Naive thymus-derived CD8-positive, alpha-beta T cell (primary cell): ENCODE data around the gene MBTPS1. TPM values are rescaled to one million over a fixed set of nuclear protein-coding genes. Genes with fewer than 3 reads are reported as not detected.
"Not testable (repeated sequence)": the region's sequence is repeated elsewhere in the genome, so short reads cannot be mapped to it uniquely, and the experiment has no call there.

Experiments
- ATAC-seq, 2 donors: fragments of 150-1000 bp; cut with Tn5 transposase in 1 of 2; sonication (Bioruptor Pico), chemical (Tn5 transposase) in 1 of 2; 1 replicate in 1 of 2; 2 replicates in 1 of 2; pipeline ENCODE4 v1.10.0; 2021; ENCODE audit warnings: mild to moderate bottlenecking in 2 of 2, moderate library complexity in 2 of 2
- POLR2A ChIA-PET: fragments of 350-600 bp; sonication (Branson Sonifier 250); formaldehyde crosslinking; loops from one replicate; lab custom pipeline; 2021; ENCODE audit warnings: antibody characterized with exemption; lab: Charles Lee
- DNase-seq, 10 donors: peaks; one replicate each; pipeline versions ENCODE4 v3.0.0 to v3.0.0-alpha.2; 2020 to 2022
- H3K27ac Mint-ChIP-seq, 10 donors: one replicate each; pipeline ENCODE4 v1.8.0; 2020 to 2022; ENCODE audit warnings: mild to moderate bottlenecking in 10 of 10, mixed read lengths in 10 of 10, moderate library complexity in 4 of 10, inconsistent platforms in 1 of 10
- H3K27me3 Mint-ChIP-seq, 5 donors: one replicate each; pipeline ENCODE4 v1.8.0; 2021 to 2022; ENCODE audit warnings: mixed read lengths in 5 of 5
- H3K36me3 Mint-ChIP-seq, 3 donors: one replicate each; pipeline ENCODE4 v1.8.0; 2020 to 2022; ENCODE audit warnings: mixed read lengths in 3 of 3, mild to moderate bottlenecking in 2 of 3, inconsistent platforms in 1 of 3
- H3K4me1 Mint-ChIP-seq, 4 donors: one replicate each; pipeline ENCODE4 v1.8.0; 2021 to 2022; ENCODE audit warnings: mixed read lengths in 4 of 4
- H3K4me3 Mint-ChIP-seq, 10 donors: one replicate each; pipeline ENCODE4 v1.8.0; 2020 to 2022; ENCODE audit warnings: mild to moderate bottlenecking in 10 of 10, mixed read lengths in 10 of 10, moderate library complexity in 6 of 10, inconsistent platforms in 1 of 10
- H3K9me3 Mint-ChIP-seq, 9 donors: one replicate each; pipeline ENCODE4 v1.8.0; 2020 to 2022; ENCODE audit warnings: mixed read lengths in 9 of 9, mild to moderate bottlenecking in 3 of 9, inconsistent platforms in 1 of 9, moderate library complexity in 1 of 9
- polyA plus RNA-seq, 3 donors: library from polyadenylated mRNA; unstranded; fragments of 300-500 nt; fragmentation: Illumina TruSeq; gene quantifications; one replicate each; pipeline ENCODE4 v1.2.3, GENCODE V29; 2021
- total RNA-seq, 8 experiments: library from RNA in 2 of 8; stranded (reverse) in 2 of 8; gene quantifications; one replicate each; pipeline ENCODE4 v1.2.3 and lab custom pipeline; 2021 to 2026

MBTPS1 gene
- total and polyA plus RNA-seq, 5 experiments from 2014 or later = 50.9 to 150 (median 71.4) TPM

DNA sequence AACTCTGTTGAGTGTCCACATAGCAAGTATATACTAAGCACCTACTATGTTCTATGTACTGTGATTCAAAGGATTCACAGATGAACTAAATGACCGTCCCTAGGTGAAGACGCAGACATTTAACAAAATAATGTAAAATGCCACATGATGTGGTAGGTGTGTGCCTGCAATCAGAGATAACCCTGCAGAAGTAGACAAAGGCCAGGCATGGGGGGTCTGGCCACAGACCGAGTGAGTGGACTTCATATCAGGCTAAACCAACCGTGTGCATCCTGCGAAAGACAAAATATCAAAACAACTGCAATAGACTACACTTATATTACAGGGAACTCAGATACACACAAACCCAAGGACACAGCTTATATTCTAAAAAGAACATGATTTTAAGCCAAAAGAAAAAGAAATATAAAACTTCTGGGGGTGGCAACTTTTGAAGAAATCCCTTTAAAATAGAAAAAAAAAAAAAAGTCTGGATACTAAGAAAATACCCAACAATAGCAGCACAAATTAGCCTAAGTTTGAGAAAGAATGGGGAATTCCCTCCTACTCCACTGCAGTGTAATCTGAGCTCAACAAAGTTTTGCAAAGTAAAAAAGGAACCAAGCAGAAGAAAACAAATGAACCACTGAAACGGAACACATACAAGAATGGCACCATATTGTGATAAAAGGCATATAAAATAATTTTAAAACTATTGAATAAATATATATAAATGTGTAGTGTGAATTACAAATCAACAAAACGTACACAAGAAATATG, 16.0 kb upstream of the MBTPS1 start:
- DNase-seq (no peak), ATAC-seq (no peak)
- POLR2A ChIA-PET = interaction anchor here (1.1 to 1.6 kb wide), 2 partner anchors 12 to 16 kb away, joined by 3 to 5 read pairs; partner anchors contain the start of genes DNAAF1, HSDL1 and MBTPS1
- peaks cover 16 to 25% (median 21%) of the 10 kb centered on the region in 4 donors for H3K4me1 Mint-ChIP-seq
- peaks cover 0 to 39% (median 9%) of the 10 kb centered on the region in 3 donors for H3K36me3 Mint-ChIP-seq
- H3K9me3 Mint-ChIP-seq = no peaks in the 10 kb centered on the region
- no peaks in the 10 kb centered on the region for H3K27me3 Mint-ChIP-seq
- H3K27ac Mint-ChIP-seq = no peak overlapping the region
- no peak overlapping the region for H3K4me3 Mint-ChIP-seq

DNA sequence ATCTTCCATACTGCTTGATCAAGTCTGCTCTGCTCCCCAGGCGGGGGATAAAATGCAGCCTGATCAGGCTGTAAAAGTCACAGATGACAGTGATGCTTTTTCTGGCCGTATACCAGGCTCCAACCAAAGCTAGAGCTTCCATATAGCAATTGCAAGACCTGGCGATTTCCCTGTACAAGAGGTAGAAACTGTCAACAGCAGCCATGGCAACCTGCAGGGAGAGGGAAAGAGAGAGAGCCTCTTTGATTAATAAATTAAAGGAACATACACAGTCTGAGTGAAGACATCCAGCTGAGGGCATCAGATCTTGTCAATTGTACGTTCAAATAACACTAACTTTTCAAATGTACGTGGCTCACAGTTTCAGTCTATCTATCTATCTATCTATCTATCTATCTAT, 14.4 kb upstream of the MBTPS1 start:
- Mint-ChIP-seq H3K27me3 (no peaks in the 10 kb centered on the region), H3K4me1 (peaks cover 6 to 18% (median 11%) of the 10 kb centered on the region in 4 donors), H3K9me3 (no peaks in the 10 kb centered on the region), H3K4me3 (no peak overlapping the region), H3K36me3 (peaks cover 0 to 50% (median 16%) of the 10 kb centered on the region in 3 donors), H3K27ac (no peak overlapping the region)
- no peak for DNase-seq
- ATAC-seq = no peak
- POLR2A ChIA-PET = interaction anchor here (1.6 kb wide), 1 partner anchor 14 kb away, joined by 3 read pairs; the partner anchor contains the start of genes DNAAF1 and HSDL1

DNA sequence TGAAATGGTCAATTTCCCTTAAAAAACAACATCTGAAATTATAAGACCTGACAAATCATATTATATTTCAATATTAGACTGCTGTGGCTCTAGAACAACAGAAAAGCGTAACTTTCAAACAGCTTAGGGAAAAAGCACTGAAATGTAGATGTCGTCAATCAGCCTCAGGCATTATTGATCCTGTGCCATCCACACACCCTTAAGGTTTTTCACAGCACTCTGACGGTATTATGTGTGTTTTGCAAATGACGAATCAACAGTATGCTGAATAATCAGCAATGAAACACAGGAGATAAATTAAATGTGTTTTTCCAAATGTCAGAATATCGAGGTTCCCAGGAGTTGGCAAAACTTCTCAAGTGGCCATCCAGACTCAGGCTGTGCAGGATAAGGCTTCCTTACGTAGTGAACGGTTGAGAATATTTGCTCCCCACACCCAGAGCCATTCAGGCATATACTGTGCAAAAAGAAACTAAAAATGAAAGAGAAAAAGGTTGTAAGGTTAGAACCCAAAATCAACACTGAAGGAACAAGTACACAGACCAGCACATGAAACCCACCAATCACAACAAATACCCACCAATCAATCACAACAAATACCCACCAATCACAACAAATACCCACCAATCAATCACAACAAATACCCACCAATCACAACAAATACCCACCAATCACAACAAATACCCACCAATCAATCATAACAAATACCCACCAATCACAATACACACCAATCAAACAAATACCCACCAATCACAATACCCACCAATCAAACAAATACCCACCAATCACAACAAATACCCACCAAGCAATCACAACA, 7.7 kb upstream of the MBTPS1 start:
- no peak for DNase-seq
- peaks cover 0 to 4% (median 1%) of the 10 kb centered on the region in 4 donors for H3K4me1 Mint-ChIP-seq
- no peaks in the 10 kb centered on the region for H3K9me3 Mint-ChIP-seq
- POLR2A ChIA-PET = no interaction called here
- H3K4me3 Mint-ChIP-seq = no peak overlapping the region
- no peak overlapping the region for H3K27ac Mint-ChIP-seq
- H3K27me3 Mint-ChIP-seq = no peaks in the 10 kb centered on the region
- no peak for ATAC-seq
- H3K36me3 Mint-ChIP-seq = peaks cover 0 to 52% (median 8%) of the 10 kb centered on the region in 3 donors

DNA sequence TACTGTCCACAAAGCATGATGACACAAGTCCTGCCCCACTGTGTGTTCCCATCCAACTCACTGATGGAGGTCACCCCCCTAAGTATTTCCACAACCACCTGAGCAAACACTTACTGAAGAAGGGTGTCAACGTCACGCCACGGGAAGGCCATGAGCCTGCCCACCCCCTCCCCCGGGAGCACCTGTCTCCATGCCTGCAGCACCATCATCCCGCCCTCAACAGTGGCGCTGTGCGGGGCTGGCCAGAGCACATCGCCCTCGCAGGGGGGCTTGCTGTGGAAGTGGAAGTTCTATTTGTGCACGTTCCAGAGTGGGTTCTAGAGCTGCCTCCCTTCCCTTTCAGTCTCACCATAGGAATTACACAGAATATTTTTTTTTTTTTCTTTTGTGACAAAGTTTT, 4.3 kb upstream of the MBTPS1 start:
- H3K4me3 Mint-ChIP-seq = peak overlapping the region in 1 of 10 donors; percentile 10
- H3K4me1 Mint-ChIP-seq = peaks cover 8 to 14% (median 9%) of the 10 kb centered on the region in 4 donors
- H3K27ac Mint-ChIP-seq = no peak overlapping the region
- ATAC-seq (no peak), DNase-seq (no peak)
- POLR2A ChIA-PET = no interaction called here
- no peaks in the 10 kb centered on the region for H3K27me3 Mint-ChIP-seq
- peaks cover 0 to 25% (median 0%) of the 10 kb centered on the region in 3 donors for H3K36me3 Mint-ChIP-seq
- H3K9me3 Mint-ChIP-seq = no peaks in the 10 kb centered on the region

DNA sequence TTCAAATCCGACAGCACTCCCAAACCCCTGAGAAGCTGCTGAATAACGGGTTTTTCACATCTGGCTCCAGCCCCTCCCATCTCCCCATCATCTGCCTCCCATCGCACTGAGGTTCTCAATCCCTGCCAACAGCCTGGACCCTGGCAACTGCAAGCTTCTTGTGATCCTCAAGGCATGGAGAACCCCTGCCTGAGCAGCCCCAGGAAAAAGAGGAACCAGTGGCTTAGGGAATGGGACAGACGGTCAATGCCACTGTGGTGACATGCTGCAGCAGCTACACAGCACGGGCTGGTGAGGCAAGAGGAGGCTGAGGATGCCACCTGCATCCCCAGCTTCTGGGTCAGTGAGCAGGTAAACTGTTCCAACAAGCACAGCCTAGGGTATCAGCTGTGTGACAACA, 3.3 kb upstream of the MBTPS1 start:
- DNase-seq (no peak), ATAC-seq (no peak)
- H3K4me3 Mint-ChIP-seq = no peak overlapping the region
- POLR2A ChIA-PET = no interaction called here
- H3K4me1 Mint-ChIP-seq = peaks cover 4 to 24% (median 19%) of the 10 kb centered on the region in 4 donors
- no peaks in the 10 kb centered on the region for H3K27me3 Mint-ChIP-seq
- peaks cover 0 to 17% (median 0%) of the 10 kb centered on the region in 3 donors for H3K36me3 Mint-ChIP-seq
- H3K9me3 Mint-ChIP-seq = no peaks in the 10 kb centered on the region
- peak overlapping the region in 1 of 10 donors; percentile 30 for H3K27ac Mint-ChIP-seq

DNA sequence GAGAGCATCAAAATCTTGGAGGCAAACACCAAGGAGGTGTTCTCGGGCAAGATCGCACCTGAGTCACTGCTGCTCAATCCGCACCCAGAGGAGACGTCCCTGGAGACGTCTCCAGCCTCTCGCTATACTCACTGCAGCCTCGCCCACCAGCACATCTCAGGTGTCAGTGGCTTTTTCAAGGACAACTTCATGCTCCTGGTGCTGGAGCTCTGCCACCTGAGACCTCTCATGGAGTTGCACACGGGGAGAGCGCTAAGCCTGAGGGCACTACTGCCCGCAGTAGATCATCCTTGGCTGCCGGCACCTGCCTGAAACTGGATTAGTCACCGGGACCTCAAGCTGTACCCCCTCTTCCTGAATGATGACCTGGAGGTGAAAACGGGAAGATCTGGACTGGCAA, 2.6 kb upstream of the MBTPS1 start:
- H3K36me3 Mint-ChIP-seq = peaks cover 0 to 17% (median 0%) of the 10 kb centered on the region in 3 donors
- DNase-seq = no peak
- H3K9me3 Mint-ChIP-seq = no peaks in the 10 kb centered on the region
- ATAC-seq = no peak
- peak overlapping the region in 2 of 10 donors; percentile 30 to 63 for H3K27ac Mint-ChIP-seq
- H3K4me3 Mint-ChIP-seq = no peak overlapping the region
- H3K27me3 Mint-ChIP-seq = no peaks in the 10 kb centered on the region
- POLR2A ChIA-PET = no interaction called here
- H3K4me1 Mint-ChIP-seq = peaks cover 5 to 28% (median 23%) of the 10 kb centered on the region in 4 donors

DNA sequence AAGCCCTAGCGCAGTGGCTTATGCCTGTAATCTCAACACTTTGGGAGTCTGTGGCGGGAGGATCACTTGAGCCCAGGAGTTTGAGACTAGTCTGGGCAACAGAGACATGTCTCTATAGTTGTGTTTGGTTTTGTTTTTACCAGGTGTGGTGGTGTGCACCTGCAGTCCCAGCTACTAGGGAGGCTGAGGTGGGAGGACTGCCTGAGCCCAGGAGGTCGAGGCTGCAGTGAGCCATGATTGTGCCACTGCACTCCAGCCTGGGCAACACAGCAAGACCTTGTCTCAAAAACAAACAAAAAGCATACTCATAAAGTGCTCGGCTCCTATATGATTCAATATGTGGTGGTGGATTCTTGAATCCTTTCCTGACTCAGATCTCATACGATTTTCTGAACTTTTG, 1.6 kb upstream of the MBTPS1 start:
- Mint-ChIP-seq H3K36me3 (peaks cover 0 to 14% (median 0%) of the 10 kb centered on the region in 3 donors), H3K4me3 (peak overlapping the region in 9 of 10 donors; percentile 30 to 90 (median 56)), H3K27ac (peak overlapping the region in 4 of 10 donors; percentile 18 to 81 (median 26)), H3K4me1 (peaks cover 7 to 33% (median 26%) of the 10 kb centered on the region in 4 donors)
- POLR2A ChIA-PET = interaction anchor here (0.6 kb wide), 1 partner anchor 27 kb away, joined by 3 read pairs; the partner anchor contains the start of genes DNAAF1 and HSDL1
- not testable (repeated sequence) for H3K9me3 Mint-ChIP-seq, DNase-seq, H3K27me3 Mint-ChIP-seq, ATAC-seq

DNA sequence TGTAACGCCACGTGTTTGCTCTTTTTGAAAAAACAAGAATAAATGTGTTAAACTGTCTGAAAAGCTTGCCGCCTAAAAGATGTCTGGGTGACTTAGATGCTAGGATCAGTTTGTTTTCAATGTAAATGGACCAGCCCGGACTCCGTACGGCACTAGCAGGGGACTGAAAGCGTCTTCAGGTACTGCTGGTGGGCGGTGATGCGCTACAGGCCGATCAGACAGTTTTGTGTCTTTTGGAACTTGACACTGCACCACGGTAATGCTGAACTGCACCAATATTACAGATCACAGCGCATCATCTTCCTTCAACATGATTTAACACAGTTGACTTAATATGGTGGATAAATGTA, 727 bp upstream of the MBTPS1 start:
- Mint-ChIP-seq H3K27me3 (no peaks in the 10 kb centered on the region), H3K4me1 (peaks cover 7 to 36% (median 26%) of the 10 kb centered on the region in 4 donors), H3K9me3 (no peaks in the 10 kb centered on the region), H3K27ac (peak overlapping the region; percentile 87 to 95 (median 94)), H3K4me3 (peak overlapping the region; percentile 87 to 98 (median 94)), H3K36me3 (peaks cover 0 to 8% (median 0%) of the 10 kb centered on the region in 3 donors)
- ATAC-seq (peak in 1 of 2 donors; percentile 3), DNase-seq (peak; percentile 13 to 74 (median 43))
- POLR2A ChIA-PET = interaction anchor here (0.6 to 2.6 kb wide), 15 partner anchors 10 to 536 kb away, joined by 3 to 40 read pairs (median 5); partner anchors contain the start of genes DNAAF1, HSBP1, HSDL1 and TAF1C

DNA sequence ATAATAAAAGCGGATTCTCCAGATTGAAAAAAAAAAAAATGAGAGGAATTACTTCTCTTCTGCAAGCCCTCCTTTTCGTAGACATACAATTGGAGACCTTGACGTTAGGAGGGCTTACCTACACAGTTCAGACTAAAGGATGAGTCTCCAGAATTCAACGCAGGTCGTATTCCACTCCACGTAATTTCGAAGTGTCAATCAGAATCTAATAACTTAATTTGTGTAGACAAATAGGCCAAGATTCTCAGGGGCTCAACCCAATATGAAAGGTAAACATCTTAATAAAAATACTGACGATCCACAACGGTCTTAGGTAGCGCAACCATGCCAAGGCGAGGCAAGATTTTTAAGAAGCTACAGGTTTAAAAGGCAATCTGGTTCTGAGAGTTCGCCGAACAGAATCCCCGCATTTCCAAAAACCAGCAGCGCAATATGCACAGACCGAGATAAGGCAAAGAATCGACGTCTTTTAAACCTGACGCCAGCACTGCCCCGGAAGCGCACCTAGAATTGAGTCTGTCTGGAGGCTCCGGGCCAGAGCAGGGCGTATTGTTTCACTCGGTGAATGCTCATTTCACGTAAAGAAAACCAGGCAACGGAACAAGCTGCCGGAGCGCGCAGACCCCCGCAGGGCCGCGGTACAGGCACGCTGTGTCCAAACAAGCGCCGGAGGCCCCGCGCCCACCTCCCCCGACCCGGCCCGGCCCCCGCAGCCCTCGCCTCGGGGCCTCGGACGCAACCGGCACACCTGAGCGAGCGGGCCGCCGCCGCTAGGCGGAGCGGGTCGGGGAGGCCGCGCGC, 623 bp downstream of the MBTPS1 start:
- Mint-ChIP-seq H3K36me3 (peaks cover 0 to 10% (median 0%) of the 10 kb centered on the region in 3 donors), H3K27me3 (no peaks in the 10 kb centered on the region), H3K27ac (peak overlapping the region; percentile 93 to 99 (median 96)), H3K4me1 (peaks cover 7 to 46% (median 34%) of the 10 kb centered on the region in 4 donors), H3K4me3 (peak overlapping the region; percentile 88 to 98 (median 92)), H3K9me3 (no peaks in the 10 kb centered on the region)
- DNase-seq (peak in 7 of 10 donors; percentile 64 to 83 (median 70)), ATAC-seq (peak; percentile 65 to 73)
- POLR2A ChIA-PET = interaction anchor here (0.6 to 2.6 kb wide), 18 partner anchors 10 to 481 kb away, joined by 3 to 40 read pairs (median 5); partner anchors contain the start of genes DNAAF1, HSBP1, HSDL1 and TAF1C

DNA sequence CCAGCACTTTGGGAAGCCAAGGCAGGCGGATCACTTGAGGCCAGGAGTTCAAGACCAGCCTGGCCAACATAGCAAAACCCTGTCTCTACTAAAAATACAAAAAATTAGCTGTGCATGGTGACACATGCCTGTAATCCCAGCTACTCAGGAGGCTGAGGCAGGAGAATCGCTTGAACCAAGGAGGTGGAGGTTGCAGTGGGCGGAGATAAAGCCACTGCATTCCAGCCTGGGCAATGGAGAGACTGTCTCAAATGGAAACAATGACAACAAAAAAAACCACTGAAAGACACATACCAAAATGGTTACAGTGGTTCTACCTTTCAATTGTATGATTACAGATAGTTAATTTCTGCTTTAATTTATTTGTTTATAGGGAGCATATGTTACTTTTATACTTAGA, 4.8 kb downstream of the MBTPS1 start:
- peaks cover 15 to 63% (median 58%) of the 10 kb centered on the region in 4 donors for H3K4me1 Mint-ChIP-seq
- H3K27ac Mint-ChIP-seq = peak overlapping the region in 1 of 10 donors; percentile 9
- not testable (repeated sequence) for ATAC-seq, DNase-seq, H3K27me3 Mint-ChIP-seq, H3K9me3 Mint-ChIP-seq, H3K4me3 Mint-ChIP-seq
- POLR2A ChIA-PET = interaction anchor here (0.7 kb wide), 2 partner anchors 10 to 49 kb away, joined by 3 read pairs; no protein-coding TSS in a partner anchor
- peaks cover 0 to 41% (median 0%) of the 10 kb centered on the region in 3 donors for H3K36me3 Mint-ChIP-seq

DNA sequence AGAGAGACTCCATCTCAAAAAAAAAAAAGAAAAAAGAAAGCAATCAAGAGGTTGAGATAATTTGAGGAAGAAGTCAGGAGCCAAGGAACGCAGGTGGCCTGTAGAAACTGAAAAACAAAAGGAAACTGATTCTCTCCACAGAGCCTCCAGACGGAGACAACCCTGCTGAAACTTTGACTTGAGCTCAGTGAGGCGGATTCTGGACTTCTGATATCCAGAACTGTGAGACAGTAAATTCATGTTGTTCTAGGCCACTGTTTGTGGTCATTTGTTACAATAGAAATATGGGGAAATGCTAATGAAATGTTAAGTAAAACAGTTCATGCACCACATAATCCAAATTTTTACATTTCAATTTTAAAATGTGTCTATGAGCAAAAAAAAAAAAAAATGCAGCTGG, 5.2 kb downstream of the MBTPS1 start:
- no peak for ATAC-seq
- H3K36me3 Mint-ChIP-seq = peaks cover 0 to 45% (median 0%) of the 10 kb centered on the region in 3 donors
- DNase-seq = no peak
- H3K4me3 Mint-ChIP-seq = peak overlapping the region in 2 of 10 donors; percentile 30 to 45
- peaks cover 20 to 67% (median 63%) of the 10 kb centered on the region in 4 donors for H3K4me1 Mint-ChIP-seq
- H3K9me3 Mint-ChIP-seq = no peaks in the 10 kb centered on the region
- POLR2A ChIA-PET = interaction anchor here (0.7 kb wide), 2 partner anchors 10 to 49 kb away, joined by 3 read pairs; no protein-coding TSS in a partner anchor
- H3K27me3 Mint-ChIP-seq = no peaks in the 10 kb centered on the region
- peak overlapping the region in 2 of 10 donors; percentile 9 to 32 for H3K27ac Mint-ChIP-seq
